GM18526 (cell line): ENCODE results near the gene LYPD6B.

Experiments
- POLR2A ChIP-seq: IDR thresholded peaks from 3 replicates; pipeline ENCODE4 v1.6.1; 2011; ENCODE audit not compliant: insufficient read length; ENCODE audit errors: extremely low read depth

The LYPD6B gene

DNA sequence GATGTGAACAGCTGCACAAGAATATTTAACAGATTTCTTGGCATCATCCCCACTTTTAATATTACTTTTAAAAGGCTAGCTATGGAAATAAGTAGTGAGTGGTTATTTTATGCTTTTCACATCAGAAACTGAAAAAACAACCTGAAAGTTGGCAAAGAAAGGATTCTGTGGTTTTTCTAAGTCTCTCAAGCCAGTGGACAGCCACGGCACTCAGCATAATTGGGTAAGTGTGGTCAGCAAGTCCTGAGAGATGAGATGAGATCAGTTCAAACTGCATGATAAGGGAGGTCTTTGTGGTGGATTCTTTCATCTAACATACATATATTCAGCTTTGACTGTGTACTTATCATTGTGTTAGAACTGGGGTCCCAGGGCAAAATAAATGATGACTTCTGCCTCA lies 105.2 kb downstream of the LYPD6B start:
- TF ChIP-seq POLR2A, result no peak

DNA sequence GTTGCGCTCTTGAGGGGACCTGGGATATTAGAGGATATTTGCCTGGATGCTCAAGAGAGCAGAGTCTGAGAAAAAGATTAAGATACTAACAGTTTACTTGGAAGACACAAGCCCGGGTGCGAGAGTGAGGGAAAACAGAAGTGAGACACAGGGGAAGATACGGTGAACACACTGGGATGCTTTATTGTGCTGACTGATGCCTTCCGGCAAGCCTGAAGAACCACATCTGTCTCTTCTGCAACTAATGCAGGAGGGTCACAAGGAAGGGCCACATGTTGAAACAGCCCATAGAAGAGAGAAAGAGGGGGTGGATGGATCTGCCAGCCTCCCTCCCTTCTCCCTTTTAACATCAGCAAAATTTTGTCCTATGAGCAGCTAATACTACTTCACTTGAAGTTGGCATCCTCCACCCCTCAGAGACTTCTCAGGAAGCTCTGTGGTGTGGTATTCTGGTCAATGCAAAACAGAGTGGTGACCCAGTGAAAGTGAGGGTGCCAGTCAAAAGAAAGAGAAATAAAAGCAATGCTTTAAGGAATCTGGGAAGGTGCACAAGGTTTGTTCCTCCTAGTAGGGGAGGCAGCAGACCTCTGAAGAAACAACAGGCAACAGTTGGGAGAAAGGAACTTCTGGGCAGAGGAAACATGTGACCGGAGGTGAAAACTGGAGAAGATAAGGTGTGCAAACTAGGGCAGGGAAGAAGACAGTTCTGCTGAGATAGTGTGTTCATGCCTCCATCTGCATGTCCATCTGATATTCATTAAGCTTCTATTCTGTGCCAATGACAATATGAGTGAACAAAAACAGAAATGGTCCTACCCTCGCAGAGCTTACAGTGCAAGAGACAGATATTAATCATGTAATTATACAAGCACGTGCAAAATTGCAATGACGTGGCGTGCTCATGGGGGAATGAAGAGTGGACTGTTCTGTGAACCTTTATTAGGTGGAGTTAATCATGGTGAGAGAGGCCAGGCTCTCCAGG lies 107.1 kb downstream of the LYPD6B start:
- TF ChIP-seq POLR2A, result no peak

DNA sequence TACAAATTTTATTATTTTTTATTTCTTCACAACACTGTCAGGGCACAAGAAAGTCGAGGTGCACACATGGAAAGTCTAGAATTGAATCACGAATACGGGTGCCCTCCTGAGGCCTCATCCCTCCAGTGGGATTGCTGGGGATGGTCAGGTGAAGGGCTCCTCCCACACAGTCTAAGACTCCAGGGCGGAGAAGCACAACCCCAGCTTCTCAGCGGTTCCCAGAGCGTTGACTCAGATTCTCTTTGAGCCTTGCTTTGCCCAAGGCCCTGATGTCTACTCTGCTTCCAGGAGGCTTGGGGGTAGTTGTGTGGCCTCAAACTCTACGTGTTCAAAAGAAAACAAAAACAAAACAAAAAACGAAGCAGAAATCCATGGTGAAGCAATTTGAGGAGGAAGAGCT lies 108.4 kb downstream of the LYPD6B start:
- no peak for TF ChIP-seq POLR2A

DNA sequence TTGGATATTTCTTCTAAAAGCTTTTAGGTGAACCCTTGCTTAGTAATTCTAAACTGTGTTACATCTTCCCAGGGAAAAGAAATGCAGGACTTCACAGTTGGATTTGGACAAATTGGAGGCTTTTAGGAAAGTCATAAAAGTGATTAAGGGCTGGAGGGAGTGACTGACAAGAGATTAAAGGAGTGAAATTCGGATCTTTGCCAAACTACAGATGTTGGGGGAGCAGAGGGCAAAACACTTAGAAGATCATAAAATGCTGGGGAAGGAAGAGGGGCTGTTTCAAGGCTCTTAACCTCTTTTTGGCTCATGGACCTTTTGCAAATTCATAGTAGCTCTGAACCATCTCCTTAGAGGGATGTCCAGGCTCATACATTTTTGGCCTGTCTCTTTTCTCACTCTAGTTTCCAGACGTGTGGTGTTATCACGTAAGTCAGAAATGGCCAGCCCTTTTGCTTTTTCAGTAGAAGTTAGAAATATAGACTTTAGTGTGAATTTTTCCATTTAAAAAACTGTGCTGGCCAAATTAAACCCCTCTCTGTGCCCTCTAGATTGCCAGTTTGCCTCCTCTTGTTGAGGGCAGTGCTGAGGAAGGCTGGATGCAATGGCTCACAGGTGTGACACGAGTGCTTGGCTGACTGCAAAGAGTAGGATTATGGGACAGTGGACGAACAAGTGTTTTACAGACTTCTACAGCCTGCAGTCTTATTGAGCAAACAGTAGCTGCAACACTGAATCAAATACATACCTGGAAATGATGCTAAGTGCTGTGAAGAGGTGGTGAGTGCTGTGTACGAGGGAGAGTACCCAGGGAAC lies 109.9 kb downstream of the LYPD6B start:
- TF ChIP-seq POLR2A, result no peak

DNA sequence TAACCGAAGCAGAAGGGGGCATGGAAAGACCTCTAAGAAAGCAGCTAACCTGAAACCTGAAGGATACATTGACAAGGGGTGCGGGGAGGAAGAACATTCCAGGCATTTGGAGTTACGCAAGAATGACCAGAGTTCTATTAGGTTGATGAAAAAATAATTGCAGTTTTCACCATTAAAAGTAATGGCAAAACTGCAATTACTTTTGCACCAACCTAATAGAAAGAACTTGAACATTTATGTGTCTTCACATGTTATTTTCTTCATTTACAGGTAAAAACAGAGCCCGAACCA lies 110.5 kb downstream of the LYPD6B start:
- TF ChIP-seq POLR2A, result no peak

DNA sequence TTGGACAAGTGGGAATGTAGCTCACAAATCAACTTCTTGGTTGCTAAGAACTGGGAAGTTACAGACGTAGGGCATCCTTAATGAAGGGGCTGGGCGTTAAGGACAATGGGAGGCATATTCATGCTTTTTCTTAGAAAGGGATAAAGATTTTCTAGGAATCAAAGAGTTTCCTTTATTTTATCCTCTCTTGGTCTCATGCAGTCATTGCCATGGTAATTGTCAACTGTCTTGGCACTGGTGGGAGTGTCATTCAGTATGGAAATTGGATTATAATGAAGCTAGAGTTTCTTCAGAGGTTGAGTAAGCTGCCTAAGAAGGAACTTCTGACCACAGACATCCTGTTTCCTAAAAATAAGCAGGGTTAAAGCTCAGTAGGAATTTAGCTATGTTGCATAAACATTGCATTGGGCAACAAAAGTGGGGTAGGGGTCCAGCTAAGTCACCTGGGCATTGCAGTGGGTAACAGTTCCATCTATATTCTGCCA lies 114.0 kb downstream of the LYPD6B start:
- no peak for TF ChIP-seq POLR2A

DNA sequence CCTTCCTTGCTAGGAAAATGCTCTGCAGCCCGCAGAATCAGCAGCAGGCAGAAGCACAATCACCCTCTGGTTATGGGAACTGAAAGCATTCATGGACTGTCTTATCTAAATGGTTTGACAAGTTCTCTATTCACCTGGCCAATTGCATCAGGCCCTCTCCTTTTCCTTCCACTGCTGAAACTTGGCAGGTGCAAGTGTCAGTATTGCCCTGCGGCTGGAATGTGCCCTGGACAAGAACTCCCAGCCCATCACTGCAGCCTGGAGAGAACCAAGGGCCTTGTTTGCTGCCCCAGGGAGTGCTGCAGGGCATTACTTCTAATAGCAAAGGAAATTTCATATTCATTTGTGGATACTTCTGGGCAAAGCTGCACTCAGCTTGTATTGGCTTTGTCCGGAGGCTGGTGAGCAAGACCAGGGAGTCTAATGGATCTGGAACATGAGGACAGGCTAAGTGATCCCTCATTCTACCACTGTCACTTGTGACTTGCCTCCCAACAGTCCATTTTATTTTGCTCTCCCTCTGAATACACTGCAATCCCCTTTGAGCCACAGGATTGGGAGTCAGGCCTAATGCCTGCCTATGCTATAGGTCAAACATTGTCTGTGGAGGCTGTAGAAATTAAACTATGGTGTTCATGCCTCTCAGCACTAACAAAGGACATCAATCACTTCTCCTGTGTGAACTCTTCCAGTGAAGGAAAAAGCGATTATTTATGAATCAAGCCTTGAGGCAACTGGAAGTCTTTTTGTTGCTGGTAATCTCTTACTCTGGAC lies 116.9 kb downstream of the LYPD6B start:
- no peak for TF ChIP-seq POLR2A

DNA sequence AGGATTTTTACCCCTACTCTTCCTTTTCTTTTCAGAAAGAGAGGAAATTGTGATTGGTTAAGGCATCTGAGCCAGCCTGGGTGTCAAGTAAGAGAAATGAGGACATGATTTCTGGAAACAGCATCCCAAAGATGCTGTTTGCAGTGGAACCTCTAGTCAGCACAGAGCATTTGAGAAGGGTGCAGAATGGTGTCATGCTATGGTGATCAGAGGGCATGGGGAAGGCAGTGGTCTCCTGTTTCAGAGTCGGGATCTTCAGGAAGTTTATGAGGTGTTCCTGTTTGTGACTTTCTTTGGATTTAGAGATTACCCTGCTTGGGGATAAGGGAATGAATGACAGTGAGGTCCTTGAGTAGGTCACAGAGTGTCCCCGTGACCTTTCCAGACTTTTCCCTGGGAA lies 117.5 kb downstream of the LYPD6B start:
- TF ChIP-seq POLR2A, result no peak

DNA sequence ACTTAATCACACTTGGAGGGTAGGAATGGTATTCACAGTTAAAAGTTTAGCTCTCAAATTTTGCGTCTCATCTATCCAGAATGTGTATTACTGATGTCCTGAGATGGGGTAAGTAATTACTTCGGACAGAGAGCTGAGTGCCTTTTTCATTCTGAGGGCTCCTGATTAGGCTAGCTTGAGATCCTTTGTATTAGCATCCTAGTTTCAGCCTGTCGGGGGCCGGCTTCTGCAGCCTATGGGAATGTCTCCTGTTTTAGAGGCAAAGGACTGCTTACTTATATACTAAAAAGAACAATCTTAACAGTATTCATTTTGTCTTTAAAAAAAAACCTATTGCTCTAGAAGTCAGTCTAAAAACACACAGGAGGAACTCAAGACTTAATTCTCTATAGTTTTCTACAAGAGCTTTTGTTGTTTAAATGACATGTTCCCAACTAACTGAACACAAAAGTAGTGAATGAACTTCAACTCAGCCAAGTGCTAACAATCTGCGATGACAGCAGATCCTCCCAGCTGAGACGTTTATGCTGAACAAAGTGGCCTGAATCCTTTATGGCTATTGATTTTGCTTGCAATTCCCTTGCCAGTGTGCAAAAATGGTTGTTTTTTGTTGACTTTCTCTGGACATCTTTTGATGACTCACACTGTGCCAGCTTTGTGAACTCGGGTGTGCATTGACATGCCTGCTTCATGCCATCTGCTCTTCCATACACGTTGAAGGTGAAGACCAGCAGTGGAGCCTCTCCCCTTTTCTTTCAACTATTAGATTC lies 118.7 kb downstream of the LYPD6B start:
- no peak for TF ChIP-seq POLR2A

DNA sequence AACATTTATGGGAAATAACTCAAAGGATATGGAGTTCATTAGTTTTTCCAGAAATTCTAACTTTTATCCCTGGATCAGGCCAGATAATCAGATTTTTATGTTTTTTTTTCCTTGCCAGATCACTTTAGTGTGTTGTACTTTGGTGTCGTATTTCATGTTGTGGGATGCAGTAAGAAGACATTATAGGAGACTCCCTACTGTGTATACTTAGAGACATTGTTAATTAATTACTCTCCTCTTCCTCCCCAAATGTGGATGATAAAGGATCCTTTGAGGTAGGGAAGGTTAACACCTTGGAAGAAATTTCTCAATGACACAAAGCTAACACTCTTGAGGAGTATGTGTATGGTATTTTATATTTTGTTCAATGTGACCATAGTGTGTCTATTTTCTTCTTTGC lies 120.5 kb downstream of the LYPD6B start:
- TF ChIP-seq POLR2A, result no peak

DNA sequence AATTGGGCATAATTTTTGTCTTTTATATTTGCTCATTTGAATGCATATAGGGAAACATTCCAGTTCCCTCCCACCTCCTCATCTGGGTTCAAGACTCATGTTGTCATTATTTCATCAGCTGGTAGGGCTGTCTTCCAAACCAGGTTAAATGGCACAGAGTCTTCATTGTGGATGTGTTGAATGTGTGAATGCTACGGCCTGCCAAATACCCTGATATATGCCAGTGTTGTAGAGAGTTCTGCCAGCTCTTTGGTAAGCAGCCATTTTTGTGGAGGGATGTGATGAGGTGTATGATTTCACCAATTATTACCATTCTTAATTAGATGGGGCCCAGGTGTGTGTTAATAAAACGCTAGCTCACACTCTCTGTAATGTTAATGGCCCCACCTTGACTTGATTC lies 121.7 kb downstream of the LYPD6B start:
- no peak for TF ChIP-seq POLR2A

DNA sequence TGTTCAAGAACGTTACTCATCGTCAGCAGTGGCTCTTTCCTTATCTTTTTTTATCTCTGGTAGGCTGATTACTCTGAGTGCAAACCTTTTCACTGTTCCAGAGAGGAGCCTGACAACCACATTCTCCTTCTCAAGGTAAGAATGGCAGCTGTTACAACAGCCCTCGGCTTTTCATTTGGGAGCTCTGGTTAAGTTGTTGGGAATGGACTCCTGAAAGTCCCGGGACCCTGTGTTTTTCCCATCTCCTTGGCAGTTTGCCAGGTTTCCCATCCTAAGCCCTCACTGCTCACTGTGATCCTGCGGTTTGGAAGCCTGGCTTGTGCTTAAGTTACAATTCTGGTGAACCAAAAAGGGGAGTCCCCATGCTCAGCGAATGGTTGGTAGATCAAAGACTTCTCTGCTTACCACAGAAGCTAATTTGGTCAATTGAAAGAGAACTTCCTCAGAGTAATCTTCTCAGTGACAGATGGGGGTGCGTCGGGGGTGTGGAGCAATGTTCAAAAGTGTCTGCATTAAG lies 122.3 kb downstream of the LYPD6B start:
- no peak for TF ChIP-seq POLR2A

DNA sequence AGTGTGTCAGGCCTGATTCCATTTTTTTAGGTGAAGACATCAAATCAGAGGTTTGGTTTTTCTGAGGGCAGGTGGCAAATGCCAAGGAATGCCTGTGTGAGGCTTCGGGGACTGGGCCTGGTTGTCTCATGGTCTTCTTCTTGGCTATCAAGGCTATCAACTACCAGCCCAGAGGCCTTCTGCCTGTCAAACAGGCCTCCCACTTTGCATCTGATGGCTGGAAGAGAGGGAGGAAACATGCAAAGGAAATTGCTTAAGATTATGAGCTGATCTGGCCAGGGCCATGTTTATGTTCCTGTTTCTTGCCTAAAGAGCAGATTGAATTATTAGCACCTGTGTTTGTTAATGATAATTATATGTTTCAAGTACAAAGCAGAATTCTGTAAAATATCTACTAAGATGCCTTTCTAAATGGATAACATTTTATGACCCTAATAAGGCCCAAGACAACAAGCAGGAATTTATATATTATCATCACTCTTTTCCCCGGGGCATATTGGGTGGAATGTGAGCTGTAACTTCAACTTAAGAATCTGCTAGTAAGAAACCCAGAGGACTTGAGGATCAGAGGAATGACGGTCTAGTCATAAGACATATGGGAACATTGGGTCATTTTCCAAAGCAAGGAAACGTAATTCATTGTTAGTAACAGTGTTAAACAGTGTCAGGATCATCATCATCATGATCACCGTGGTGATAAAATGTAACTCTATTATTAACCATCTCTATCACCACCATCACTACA lies 123.2 kb downstream of the LYPD6B start:
- TF ChIP-seq POLR2A, result no peak

DNA sequence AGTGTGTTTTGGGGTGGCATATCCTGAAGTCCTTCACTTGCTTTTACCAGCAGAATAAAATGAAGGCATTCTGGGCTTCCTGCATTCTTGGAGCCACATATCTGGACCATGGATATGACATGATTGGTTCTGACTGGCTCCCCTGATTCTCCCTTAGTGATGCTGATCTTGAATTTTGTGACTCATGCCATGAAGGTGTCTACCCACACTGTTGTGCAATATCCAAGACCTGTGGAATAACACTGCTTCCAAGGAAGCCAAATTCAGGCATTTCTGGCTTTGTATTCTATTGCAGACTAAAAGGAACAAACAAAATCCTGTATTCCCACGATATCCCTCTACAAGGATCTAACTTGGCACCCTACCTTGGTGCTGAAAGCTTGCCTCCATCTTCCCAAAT lies 125.8 kb downstream of the LYPD6B start:
- TF ChIP-seq POLR2A, result no peak

DNA sequence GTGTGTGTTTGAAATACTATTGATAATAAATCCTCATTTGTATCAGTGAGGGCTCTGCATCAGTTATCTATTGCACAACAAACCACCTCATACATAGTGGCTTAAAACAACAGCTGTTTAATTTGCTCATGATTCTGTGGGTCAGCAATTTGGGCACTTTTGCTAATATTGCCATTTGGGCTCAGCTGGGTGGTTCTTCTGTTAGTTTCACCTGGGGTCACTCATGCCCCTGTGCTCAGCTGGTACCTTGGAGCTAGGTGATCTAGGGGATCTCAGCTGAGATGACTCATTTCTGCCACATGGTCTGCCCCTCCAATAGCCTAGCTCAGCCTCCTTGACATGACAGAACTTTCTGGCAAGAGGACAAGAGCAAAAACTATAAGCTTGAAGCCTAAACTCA lies 126.3 kb downstream of the LYPD6B start:
- no peak for TF ChIP-seq POLR2A
